ENCODE results near the gene ABHD6.
A peak's percentile ranks its signal among the peaks of the same experiment; 100 is the strongest.
"Not testable (repeated sequence)": the region's sequence is repeated elsewhere in the genome, so short reads cannot be mapped to it uniquely, and the experiment has no call there.

ABHD6 gene

DNA sequence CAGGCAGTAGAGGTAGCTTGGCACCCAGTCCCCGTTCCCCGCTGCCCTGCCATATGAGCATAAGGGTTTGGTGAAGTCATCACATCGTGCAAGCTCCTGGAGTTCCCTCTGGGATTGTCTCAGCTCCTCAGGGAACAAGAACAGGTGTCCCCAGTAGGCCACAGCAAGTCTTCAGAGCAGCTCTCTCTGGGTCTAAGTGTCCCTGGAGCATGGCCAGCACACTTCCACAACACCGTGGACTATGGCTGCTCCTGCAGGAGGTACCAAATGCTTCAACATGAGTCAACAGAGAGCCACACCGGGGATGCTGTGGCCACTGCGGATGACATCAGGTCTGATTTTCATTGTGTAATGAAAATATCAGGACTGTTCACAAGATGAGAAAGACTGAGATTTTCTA, 23.1 kb downstream of the ABHD6 start:
- TF ChIP-seq, protein P1, sequence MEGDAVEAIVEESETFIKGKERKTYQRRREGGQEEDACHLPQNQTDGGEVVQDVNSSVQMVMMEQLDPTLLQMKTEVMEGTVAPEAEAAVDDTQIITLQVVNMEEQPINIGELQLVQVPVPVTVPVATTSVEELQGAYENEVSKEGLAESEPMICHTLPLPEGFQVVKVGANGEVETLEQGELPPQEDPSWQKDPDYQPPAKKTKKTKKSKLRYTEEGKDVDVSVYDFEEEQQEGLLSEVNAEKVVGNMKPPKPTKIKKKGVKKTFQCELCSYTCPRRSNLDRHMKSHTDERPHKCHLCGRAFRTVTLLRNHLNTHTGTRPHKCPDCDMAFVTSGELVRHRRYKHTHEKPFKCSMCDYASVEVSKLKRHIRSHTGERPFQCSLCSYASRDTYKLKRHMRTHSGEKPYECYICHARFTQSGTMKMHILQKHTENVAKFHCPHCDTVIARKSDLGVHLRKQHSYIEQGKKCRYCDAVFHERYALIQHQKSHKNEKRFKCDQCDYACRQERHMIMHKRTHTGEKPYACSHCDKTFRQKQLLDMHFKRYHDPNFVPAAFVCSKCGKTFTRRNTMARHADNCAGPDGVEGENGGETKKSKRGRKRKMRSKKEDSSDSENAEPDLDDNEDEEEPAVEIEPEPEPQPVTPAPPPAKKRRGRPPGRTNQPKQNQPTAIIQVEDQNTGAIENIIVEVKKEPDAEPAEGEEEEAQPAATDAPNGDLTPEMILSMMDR (IDR thresholded peaks at IDR 0.05; ENCODE audit: insufficient read depth, low read depth, low read length, missing control alignments), result no peak
- DNase-seq (ENCODE audit: low read depth), result no peak
- no peak overlapping the region for H3K4me3 ChIP-seq (ENCODE audit: low read length)

DNA sequence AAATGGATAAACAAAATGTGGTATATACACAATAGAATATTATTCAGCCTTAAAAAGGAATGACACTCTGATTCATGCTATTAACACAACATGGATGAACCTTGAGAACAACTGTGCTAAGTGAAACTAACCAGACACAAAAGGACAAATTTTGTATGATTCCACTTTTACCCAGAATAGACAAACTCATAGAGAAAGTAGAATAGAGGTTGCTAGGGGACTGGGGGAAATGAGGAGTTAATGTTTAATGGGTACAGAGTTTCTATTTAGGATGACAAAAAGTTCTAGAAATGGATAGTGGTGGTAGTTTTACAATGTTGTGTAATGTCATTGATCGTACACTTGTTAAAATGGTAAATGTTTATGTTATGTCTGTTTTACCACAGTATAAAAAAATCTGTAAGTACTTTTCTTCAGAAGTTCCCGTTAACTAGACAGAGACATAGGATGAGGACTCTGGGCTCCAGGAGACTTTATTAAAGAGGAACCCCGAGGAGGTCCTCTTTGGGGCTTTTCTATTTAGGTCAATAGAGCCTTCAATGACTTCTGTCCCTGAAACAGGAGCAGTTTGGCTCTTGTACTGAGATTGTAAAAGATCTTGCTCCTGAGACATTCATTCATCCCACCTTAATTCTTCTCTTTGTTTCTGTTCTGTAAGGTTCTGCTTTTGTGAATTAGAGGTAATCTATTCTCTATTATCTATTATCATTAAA, 24.5 kb downstream of the ABHD6 start:
- TF ChIP-seq, protein P1 (IDR thresholded peaks at IDR 0.05; ENCODE audit: insufficient read depth, low read depth, low read length, missing control alignments), result no peak
- no peak for DNase-seq (ENCODE audit: low read depth)
- no peak overlapping the region for H3K4me3 ChIP-seq (ENCODE audit: low read length)

DNA sequence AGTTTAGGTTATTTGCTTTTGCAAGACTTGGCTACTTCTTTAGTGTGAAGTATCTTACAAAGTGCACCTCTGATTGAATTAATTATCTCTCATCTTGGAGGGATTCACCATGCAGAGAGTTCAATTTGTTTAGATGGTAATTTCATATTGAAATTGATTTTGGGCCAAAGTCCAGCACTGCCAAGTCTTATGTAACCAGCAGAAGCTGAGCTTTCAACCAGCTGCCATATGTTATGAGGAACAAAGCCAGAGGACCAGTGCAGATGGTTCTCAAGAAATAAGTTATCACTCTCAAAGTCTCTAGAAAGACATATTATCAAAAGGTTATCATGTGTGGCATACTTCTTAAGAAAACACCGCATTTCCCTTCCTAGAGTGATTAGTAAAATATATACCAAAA, 29.0 kb downstream of the ABHD6 start:
- H3K4me3 ChIP-seq (ENCODE audit: low read length), result no peak overlapping the region
- TF ChIP-seq, protein P1 (IDR thresholded peaks at IDR 0.05; ENCODE audit: insufficient read depth, low read depth, low read length, missing control alignments), result no peak
- no peak for DNase-seq (ENCODE audit: low read depth)

DNA sequence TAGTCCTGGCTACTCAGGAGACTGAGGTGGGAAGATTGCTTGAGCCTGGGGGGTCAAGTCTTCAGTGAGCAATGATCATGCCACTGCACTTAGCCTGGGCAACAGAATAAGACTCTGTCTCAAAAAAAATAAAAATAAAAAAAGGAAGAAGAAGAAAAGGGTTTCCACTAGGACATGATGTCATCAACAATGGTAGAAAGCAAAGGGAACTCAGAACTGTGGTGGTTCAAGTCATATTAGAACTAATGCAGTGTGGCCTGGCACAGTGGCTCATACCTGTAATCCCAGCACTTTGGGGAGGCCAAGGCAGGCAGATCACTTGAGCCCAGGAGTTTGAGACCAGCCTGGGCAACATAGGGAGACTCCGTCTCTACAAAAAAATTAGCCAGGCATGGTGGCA, 30.0 kb downstream of the ABHD6 start:
- DNase-seq (ENCODE audit: low read depth); H3K4me3 ChIP-seq (ENCODE audit: low read length): not testable (repeated sequence)

DNA sequence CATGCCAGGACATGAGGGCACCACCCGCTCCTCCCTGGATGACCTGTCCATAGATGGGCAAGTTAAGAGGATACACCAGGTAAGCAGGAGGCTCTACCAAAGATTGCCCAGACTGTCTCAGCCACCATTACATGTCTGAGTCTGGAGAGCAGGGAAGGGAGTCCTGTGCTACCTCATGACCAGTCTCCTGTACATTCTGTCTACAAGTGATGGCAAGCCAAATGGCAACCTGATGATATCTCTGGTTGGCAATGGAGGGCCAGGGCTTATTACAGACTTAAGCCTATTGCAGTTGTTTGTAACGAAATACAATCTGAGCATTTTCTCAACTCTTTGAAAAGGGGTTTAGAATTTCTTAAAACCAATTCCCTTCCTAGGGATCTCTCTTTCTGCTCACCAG, 31.8 kb downstream of the ABHD6 start:
- DNase-seq (ENCODE audit: low read depth), result no peak

DNA sequence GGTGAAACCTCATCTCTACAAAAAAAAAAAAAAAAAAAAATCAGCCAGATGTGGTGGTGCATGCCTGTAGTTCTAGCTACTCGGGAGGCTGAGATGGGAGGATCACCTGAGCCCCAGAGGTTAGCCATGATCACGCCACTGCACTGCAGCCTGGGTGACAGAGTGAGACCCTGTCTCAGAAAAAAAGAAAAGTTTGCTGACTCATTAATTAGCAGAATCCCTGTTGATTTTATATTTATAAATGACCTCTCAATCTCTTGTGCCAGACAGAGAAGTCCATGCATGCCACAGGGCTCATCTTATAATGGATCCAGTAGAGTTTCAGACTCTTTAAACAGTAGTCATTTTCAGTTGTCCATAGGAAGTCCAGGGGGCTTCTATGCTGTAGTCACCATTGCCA, 32.9 kb downstream of the ABHD6 start:
- H3K4me3 ChIP-seq (ENCODE audit: low read length), result no peak overlapping the region
- DNase-seq (ENCODE audit: low read depth), result no peak
- TF ChIP-seq, protein P1 (IDR thresholded peaks at IDR 0.05; ENCODE audit: insufficient read depth, low read depth, low read length, missing control alignments), result no peak

More for the DNA sequence above, 31.8 kb downstream of the ABHD6 start:
- no peak overlapping the region for H3K4me3 ChIP-seq (ENCODE audit: low read length)
- TF ChIP-seq, protein P1 (IDR thresholded peaks at IDR 0.05; ENCODE audit: insufficient read depth, low read depth, low read length, missing control alignments), result no peak

DNA sequence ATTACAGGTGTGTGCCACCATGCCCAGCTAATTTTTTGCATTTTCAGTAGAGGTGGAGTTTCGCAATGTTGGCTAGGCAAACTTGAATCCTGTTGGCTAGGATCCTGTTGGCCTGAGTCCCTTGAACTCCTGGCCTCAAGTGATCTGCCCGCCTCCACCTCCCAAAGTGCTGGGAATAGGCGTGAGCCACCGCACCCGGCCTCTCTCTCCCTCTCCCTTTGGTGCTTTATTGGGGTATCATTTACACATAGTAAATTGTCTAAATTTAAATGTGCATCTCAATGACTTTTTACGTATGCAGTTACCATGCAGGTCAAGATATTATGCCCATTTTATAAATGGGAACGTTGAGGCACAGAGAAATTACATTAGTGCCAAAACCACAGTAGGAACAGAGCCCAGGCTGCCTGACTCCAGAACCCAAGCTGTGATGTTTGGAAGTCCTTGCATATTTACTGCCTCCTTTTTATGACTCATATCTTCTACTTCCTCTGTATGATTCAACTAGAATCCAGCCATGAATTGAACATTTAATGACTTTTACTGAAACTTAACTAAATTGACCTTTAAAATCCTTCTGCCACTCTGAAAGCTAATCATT, 34.4 kb downstream of the ABHD6 start:
- peak; percentile 67 for DNase-seq (ENCODE audit: low read depth)
- no peak overlapping the region for H3K4me3 ChIP-seq (ENCODE audit: low read length)
- TF ChIP-seq, protein P1 (IDR thresholded peaks at IDR 0.05; ENCODE audit: insufficient read depth, low read depth, low read length, missing control alignments), result no peak

All from epithelial cell of esophagus (primary cell).